Large intestine (tissue), 3 donors: Measurements from ENCODE around the gene RAD51B. TPM values are rescaled to one million over a fixed set of nuclear protein-coding genes. Genes with fewer than 3 reads are reported as not detected.

Source experiments
- DNase-seq, 2 donors: peaks; one replicate each; pipeline versions ENCODE4 v3.0.0 to v3.0.0-alpha.2; 2013
- H3K27ac ChIP-seq: one replicate; pipeline ENCODE4 v1.5.1; 2013; ENCODE audit warnings: low read length
- H3K27me3 ChIP-seq: 2 replicates; pipeline ENCODE4 v1.6.1; 2013; ENCODE audit warnings: low read length; ENCODE audit not compliant: control insufficient read depth, insufficient read depth
- H3K36me3 ChIP-seq: 2 replicates; pipeline ENCODE4 v1.6.1; 2013; ENCODE audit warnings: low read length; ENCODE audit not compliant: control insufficient read depth, insufficient read depth
- H3K4me1 ChIP-seq: one replicate; pipeline ENCODE4 v1.6.1; 2013; ENCODE audit warnings: low read length; ENCODE audit not compliant: control insufficient read depth, insufficient read depth
- H3K4me3 ChIP-seq: one replicate; pipeline ENCODE4 v1.5.1; 2013; ENCODE audit warnings: low read length
- H3K9me3 ChIP-seq: one replicate; pipeline ENCODE4 v1.6.1; 2013; ENCODE audit warnings: mild to moderate bottlenecking, low read depth, low read length, moderate library complexity; ENCODE audit not compliant: control insufficient read depth
- WGBS: methylation state at CpG from one replicate; pipeline ENCODE4 v1.1.5; 2013; ENCODE audit warnings: low lambda C conversion rate; ENCODE audit not compliant: insufficient coverage; 5-methylcytosine and 5-hydroxymethylcytosine counted together
- polyA plus RNA-seq: library from polyadenylated mRNA; unstranded; fragments of 120-200 nt; gene quantifications from one replicate; pipeline ENCODE4 v1.2.1, GENCODE V29; 2013

RAD51B gene
- polyA plus RNA-seq, 1 donor = 6.4 TPM

DNA sequence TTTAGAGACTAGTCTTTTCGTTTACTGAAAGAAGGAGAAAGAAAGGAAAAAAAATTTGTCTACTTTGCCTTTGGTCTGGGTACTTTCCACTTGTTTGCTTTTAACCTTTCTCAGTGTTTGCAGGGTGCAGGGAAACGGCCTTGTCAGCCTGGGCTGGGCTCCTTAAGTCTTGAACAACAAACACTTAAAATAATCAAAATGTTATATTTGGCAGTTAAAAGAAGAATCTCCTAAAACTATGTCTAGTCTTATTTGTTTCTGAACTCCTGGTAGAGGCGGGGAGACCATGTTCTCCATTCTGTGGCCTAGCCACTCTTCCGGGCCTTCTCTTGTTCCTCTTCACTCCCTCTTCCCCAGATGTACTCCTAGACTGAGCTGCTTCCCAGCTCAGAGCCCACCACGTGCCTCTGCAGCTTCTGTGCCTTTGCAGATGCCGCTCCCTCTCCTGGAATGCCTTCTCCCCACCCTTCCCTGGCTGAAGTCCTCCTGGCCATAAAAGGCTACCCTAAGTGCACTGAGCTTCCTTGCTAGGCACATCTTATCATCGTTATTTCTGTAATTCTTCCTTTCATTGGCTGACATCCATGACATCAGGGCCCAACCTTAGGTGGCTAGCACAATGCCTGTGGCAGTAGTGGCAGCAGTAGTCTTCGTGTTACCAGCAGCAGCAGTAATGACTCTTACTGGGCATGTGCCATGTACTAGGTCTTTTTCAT is 540.4 kb downstream of the RAD51B start:
- Histone ChIP-seq H3K27ac (peak overlapping the region; percentile 74), H3K4me3 (no peak overlapping the region), H3K4me1 (peaks cover 31% of the 10 kb centered on the region), H3K9me3 (no peaks in the 10 kb centered on the region), H3K36me3 (no peaks in the 10 kb centered on the region), H3K27me3 (no peaks in the 10 kb centered on the region)
- peak; percentile 95 to 98 for DNase-seq
- WGBS = 43% methylated on average over 1 of the region's 8 CpGs

DNA sequence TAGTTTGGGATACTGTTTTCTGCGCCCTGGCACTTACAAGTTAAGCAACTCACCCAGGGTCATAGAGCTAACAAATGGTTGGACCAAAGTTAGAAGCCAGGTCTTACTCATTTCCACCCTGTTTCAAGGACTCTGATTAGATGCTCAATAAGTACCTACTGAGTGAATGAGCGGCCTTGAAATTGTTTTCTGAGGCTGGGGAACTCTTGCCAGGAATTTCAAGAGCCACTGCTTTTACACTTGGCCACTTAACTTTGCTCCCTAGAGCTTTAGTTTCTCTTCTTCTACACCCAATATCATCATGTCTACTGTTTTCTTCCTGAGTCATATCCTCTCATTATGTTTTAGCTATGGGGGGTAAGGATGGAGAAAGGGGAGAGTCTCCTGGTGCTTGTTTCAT is 541.7 kb downstream of the RAD51B start:
- Histone ChIP-seq H3K4me1 (peaks cover 34% of the 10 kb centered on the region), H3K27me3 (no peaks in the 10 kb centered on the region), H3K27ac (no peak overlapping the region)

DNA sequence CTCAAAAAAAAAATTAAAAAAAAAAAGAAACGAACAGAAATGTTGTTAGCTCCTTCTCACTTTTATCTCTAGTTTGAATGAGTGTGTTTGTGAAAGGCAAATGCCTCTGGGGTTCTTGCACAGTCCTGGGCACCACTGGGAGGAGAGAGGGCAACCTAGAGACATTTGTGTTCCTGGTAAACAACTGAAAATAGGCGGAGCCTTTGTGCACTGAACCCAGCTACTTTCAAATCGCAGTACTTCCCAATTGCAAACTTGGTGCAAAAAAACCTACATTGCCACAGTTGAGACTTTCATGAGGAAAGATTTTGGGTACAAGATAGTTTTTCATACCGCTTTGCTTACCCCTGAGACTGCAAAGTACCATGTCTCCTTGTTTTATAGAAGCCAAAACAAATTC is 543.3 kb downstream of the RAD51B start:
- Histone ChIP-seq H3K27ac (no peak overlapping the region), H3K4me3 (no peak overlapping the region), H3K27me3 (no peaks in the 10 kb centered on the region), H3K4me1 (peaks cover 34% of the 10 kb centered on the region), H3K9me3 (no peaks in the 10 kb centered on the region), H3K36me3 (no peaks in the 10 kb centered on the region)
- DNase-seq = no peak
- 100% methylated on average over 1 of the region's 4 CpGs for WGBS

More for the DNA sequence above, 541.7 kb downstream of the RAD51B start:
- Histone ChIP-seq H3K4me3 (no peak overlapping the region), H3K36me3 (no peaks in the 10 kb centered on the region), H3K9me3 (no peaks in the 10 kb centered on the region)
- DNase-seq = no peak
- no CpG with 5 or more reads among the region's 2 CpGs for WGBS

DNA sequence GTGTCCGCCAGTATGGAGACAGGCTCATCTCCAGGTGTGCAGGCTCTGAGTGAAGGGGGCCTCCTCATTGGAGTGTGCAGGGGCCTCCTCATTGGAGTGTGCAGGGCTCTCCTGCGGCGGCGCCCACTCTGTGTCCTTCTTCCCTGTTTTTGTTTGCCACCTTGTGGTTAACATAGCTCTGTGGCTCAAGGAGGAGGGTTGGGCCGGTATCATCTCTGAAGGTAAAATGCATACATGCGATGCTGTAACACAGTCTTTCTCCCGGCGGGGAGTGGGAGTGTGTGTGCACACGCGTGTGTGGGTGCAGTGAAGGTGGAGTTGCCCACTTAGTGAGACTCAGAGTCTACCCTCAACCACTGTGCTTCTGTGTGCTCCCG is 543.9 kb downstream of the RAD51B start:
- peaks cover 34% of the 10 kb centered on the region for H3K4me1 ChIP-seq

GRCh38 chr14:68363843-68364767 is 544.5 kb downstream of the RAD51B start:
- Histone ChIP-seq H3K27ac (peak overlapping the region; percentile 39), H3K4me1 (peaks cover 30% of the 10 kb centered on the region), H3K27me3 (no peaks in the 10 kb centered on the region), H3K9me3 (no peaks in the 10 kb centered on the region), H3K36me3 (no peaks in the 10 kb centered on the region), H3K4me3 (no peak overlapping the region)
- peak in 1 of 2 donors; percentile 56 for DNase-seq
- WGBS = 100% methylated on average over 1 of the region's 34 CpGs

More for the DNA sequence above, 543.9 kb downstream of the RAD51B start:
- Histone ChIP-seq H3K9me3 (no peaks in the 10 kb centered on the region), H3K27me3 (no peaks in the 10 kb centered on the region), H3K4me3 (no peak overlapping the region), H3K27ac (peak overlapping the region; percentile 39), H3K36me3 (no peaks in the 10 kb centered on the region)
- 67% methylated on average over 1 of the region's 11 CpGs for WGBS
- no peak for DNase-seq

- no peaks in the 10 kb centered on the region for H3K27me3 ChIP-seq
- no peak for DNase-seq
- H3K4me3 ChIP-seq = no peak overlapping the region
- no peaks in the 10 kb centered on the region for H3K36me3 ChIP-seq
- peaks cover 24% of the 10 kb centered on the region for H3K4me1 ChIP-seq
- no CpG with 5 or more reads among the region's 6 CpGs for WGBS
- peak overlapping the region; percentile 39 for H3K27ac ChIP-seq
- H3K9me3 ChIP-seq = no peaks in the 10 kb centered on the region
These were observed 545.2 kb downstream of the RAD51B start for GRCh38 chr14:68364792-68365192.

DNA sequence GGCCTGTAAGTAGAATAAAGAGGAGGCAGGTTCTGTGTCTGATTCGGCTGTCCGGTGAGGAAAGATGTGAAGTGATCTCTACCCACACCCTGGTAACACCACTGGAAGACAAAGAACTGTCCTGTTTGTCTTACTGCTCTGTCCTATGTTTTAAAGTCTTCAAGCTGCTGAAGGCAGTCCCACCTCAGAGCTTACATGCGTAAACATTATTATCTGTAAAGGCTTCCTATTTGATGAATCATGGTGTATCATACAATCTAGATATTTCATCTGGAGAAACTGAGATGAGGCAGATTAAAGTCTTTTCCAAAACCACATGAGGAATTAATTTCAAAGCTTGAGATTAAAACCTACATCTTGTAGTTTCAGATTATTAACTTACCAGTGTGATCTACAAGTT is 545.6 kb downstream of the RAD51B start:
- Histone ChIP-seq H3K4me1 (peaks cover 19% of the 10 kb centered on the region), H3K27me3 (no peaks in the 10 kb centered on the region), H3K9me3 (no peaks in the 10 kb centered on the region), H3K36me3 (no peaks in the 10 kb centered on the region), H3K27ac (peak overlapping the region; percentile 39), H3K4me3 (no peak overlapping the region)
- WGBS = no CpG with 5 or more reads among the region's 3 CpGs
- DNase-seq = no peak

DNA sequence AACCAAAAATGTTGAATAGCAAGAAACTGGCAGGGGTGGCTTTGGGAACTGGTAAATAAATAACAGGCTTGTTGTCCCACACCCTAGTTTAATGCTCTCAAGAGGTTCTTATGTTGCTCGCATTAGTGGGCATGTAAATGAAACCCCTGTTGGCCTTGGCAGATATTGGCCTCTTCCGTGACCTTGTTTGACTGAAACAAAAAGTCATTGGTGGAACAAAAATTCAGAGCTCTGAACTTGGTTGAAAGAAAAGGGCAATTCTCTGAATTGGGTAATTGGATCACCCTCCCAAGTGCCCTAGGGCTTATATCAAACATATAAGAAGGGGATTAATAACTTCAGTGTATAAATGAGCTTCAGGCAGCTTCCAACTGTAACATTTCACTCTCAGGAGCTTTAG is 547.1 kb downstream of the RAD51B start:
- no peak overlapping the region for H3K4me3 ChIP-seq
- DNase-seq = no peak
- peaks cover 16% of the 10 kb centered on the region for H3K4me1 ChIP-seq
- 100% methylated on average over 2 of the region's 2 CpGs for WGBS
- H3K27me3 ChIP-seq = no peaks in the 10 kb centered on the region
- no peaks in the 10 kb centered on the region for H3K36me3 ChIP-seq
- no peak overlapping the region for H3K27ac ChIP-seq
- H3K9me3 ChIP-seq = no peaks in the 10 kb centered on the region

GRCh38 chr14:68367536-68367935 is 548.0 kb downstream of the RAD51B start:
- peaks cover 16% of the 10 kb centered on the region for H3K4me1 ChIP-seq
- no peak overlapping the region for H3K27ac ChIP-seq
- no peaks in the 10 kb centered on the region for H3K9me3 ChIP-seq
- no peak overlapping the region for H3K4me3 ChIP-seq
- WGBS = 96% methylated on average over 5 of the region's 5 CpGs
- H3K36me3 ChIP-seq = no peaks in the 10 kb centered on the region
- no peak for DNase-seq
- H3K27me3 ChIP-seq = no peaks in the 10 kb centered on the region

- Histone ChIP-seq H3K27me3 (no peaks in the 10 kb centered on the region), H3K27ac (no peak overlapping the region), H3K4me1 (peaks cover 14% of the 10 kb centered on the region), H3K36me3 (no peaks in the 10 kb centered on the region), H3K4me3 (no peak overlapping the region), H3K9me3 (no peaks in the 10 kb centered on the region)
- no peak for DNase-seq
- WGBS = 100% methylated on average over 1 of the region's 3 CpGs
These were observed 549.3 kb downstream of the RAD51B start for GRCh38 chr14:68368850-68369249.
